HG03025 (cell line): ENCODE measurements around the gene PLEKHA7.
"Not testable (repeated sequence)": the region's sequence is repeated elsewhere in the genome, so short reads cannot be mapped to it uniquely, and the experiment has no call there.

Source experiments
- ATAC-seq: cut with Tn5 transposase; IDR thresholded peaks from one replicate; pipeline ENCODE4 v1.9.1; 2021; ENCODE audit warnings: mild to moderate bottlenecking, moderate library complexity; ENCODE audit not compliant: unreplicated experiment, low FRiP score

The PLEKHA7 gene

DNA sequence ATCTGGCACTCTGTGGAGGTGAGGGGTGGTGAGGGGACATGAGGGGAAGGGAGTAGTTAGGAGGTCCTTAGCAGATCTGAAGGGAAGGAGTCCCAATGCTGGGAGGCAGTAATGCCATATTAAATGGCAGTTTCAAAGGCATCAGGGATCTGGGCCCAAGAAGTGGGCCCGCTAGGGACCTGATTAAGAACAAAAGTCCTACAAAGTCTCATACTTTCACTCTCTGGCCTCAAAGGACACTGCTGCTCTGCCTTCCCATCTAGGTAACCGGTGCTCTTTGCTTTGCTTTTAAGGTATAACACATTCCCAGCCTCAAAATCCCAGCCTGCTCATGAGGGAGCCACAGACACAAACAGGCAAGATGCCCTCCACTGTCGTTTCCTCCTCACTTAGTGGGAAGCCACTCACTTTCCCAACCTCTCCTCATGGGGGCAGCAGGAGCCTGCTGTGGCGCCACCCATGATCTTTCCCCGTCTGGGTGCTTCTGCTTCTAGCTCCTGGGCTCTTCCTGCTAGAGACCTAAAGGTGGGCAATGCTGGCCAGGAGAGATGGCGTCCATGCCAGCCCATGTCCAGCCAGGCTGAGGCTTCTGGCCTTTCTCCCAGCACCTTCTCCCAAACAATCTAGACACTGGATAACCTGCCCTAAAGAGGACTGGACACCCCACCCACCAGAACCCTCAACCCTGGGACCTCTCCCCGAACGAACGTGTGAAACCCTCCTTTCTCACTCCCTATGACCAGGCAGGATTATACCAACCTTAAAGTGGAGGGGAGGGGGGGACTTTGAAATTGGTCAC is 68.3 kb downstream of the PLEKHA7 start:
- ATAC-seq = peak; percentile 84

- ATAC-seq = no peak
Measured at GRCh38 chr11:16942911-16943310, 71.3 kb downstream of the PLEKHA7 start.

GRCh38 chr11:16942342-16942741 is 71.9 kb downstream of the PLEKHA7 start:
- no peak for ATAC-seq

- no peak for ATAC-seq
Measured at GRCh38 chr11:16941935-16942334, 72.3 kb downstream of the PLEKHA7 start.

DNA sequence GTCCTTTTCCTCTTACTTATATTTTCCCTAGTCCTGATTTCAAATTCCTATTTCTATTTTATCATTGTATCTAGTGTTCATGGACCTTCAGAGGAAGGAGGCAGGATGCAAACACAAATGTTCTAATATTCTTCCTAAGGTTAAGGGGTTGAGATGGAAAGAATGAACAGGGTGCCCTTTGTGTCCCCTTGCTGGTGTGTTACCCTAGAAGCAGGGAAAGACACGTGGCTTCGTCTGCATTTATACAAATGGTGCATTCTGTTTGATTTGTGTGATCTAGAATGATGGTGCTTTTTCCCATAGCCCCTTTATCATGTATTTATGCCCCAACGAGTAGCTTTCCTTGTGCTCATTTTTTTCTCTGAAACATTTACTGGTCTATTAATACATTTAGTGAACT is 76.2 kb downstream of the PLEKHA7 start:
- no peak for ATAC-seq

- ATAC-seq = no peak
Measured at GRCh38 chr11:16936643-16937042, 77.6 kb downstream of the PLEKHA7 start.

DNA sequence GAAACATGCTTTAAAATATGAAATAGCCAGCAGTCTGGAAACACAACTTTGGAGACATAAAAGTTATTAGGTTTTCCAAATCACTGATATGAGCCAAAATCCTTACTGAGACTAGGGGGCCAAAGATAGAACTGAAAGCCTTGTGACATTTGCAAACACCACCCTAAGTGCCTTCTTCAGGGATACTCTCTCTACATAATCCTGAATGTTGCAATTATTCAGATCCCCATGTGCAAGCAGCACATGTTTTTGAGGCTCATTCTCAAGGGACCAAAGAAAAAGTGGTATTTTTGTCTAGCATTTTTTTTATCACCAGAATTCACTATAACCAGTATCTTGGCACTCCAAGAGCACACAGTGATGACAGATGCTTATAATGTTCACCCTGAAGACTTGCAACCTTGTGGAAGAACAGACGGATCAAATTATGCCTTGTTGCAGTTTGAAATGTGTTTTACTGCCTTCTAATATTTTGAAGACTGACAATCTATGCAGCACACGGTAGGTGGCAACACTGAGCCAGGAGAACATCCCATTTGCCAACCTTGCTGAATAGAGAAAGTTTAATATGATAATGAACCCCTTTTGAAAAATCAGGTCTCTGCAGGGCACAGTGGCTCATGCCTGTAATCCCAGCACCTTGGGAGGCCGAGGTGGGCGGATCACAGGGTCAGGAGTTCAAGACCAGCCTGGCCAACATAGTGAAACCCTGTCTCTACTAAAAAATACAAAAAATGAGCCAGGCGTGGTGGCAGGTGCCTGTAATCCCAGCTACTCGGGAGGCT is 78.5 kb downstream of the PLEKHA7 start:
- ATAC-seq = no peak

DNA sequence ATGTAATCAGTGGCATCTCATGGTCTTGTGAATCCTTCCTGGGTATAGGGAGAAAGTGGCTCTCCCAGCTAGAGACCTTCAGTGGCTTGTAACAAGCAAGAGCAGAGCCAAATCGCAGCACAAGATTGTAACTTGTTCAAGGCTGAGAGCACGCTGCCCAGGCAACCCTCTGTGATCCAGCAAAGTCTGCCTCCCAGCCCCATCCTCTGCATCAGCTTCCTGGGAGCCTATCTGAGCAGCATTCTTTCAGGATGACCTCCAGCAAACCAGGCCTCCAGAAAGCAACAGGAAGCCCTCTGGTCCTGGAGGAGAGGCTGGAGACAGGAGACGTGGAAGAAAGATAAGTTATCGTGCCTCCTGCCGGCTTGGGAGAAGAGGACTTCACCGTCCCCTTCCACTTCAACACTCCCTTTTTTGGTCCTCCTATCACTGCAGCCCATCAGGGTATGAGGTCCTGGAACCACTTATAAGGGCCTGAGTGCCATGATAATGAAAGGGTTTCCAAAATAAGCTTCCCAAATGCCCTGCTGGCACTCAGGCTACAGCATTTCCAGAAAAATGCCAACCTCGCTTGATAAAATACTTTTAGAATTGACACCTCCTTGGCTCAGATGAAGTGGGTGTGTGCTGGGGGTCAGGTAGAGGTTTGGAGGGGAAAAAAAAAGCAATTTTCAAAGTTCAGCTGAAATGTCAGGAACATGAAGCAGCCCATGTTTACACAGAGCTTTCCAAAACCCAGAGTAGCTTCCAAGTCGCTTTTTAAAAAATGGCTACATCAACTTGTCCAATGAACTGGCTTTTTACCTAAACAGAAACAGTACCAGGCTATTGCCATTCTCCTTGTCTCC is 80.2 kb downstream of the PLEKHA7 start:
- no peak for ATAC-seq

- ATAC-seq = no peak
Measured at GRCh38 chr11:16933291-16933690, 80.9 kb downstream of the PLEKHA7 start.

DNA sequence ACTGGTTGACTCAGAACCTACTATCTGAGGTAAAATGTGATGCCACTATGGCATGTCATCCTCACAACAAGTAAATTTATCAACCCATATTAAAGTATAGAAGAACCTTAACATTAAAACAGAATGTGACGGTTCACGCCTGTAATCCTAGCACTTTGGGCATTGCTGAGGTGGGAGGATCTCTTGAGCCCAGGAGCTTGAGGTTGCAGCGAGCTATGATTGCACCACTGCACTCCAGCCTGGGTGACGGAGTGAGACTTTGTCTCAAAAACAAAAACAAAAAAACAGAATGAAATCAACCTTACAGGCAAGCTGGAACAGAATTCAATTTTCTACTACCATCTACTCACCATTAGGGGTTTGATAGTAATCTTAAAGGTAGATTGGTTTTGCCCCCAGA is 86.2 kb downstream of the PLEKHA7 start:
- ATAC-seq = no peak

DNA sequence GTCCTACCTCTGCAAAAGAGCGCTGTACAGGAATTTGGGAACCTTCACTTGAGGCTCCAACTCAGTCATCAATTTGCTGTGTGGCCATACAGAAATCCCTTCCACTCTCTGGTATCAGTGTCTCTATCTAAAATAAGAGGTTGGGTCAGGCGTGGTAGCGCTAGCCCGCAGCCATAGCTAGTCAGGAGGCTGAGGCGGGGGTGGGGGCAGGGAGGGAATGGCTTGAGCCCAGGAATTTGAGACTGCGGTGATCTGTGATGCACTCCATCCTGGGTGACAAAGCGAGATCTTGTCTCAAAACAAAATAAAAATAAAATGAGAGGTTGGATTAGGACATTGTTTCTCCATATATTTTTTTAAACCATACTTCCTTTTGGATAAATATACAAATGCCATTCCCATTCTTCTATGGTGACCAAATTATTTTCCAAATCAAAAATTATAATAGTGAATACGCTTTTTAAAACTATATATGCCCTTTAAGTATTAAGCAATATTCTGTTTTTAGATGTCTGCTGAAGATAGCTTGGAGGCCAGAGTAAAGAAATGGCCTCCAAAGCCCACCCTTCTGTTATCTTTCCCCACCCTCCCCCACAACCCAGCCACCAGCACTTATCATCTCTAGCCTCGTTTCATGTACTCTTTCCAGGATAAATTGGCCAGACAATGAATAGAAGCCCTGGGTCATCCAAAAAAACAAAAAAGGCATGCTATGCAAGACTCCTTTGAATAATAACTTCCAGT is 87.2 kb downstream of the PLEKHA7 start:
- no peak for ATAC-seq

- no peak for ATAC-seq
Measured at GRCh38 chr11:16925561-16926065, 88.6 kb downstream of the PLEKHA7 start.

- ATAC-seq = no peak
Measured at GRCh38 chr11:16924826-16925560, 89.2 kb downstream of the PLEKHA7 start.

GRCh38 chr11:16924462-16924825 is 89.8 kb downstream of the PLEKHA7 start:
- no peak for ATAC-seq

GRCh38 chr11:16923987-16924386 is 90.2 kb downstream of the PLEKHA7 start:
- ATAC-seq = no peak

GRCh38 chr11:16921668-16922067 is 92.5 kb downstream of the PLEKHA7 start:
- no peak for ATAC-seq

DNA sequence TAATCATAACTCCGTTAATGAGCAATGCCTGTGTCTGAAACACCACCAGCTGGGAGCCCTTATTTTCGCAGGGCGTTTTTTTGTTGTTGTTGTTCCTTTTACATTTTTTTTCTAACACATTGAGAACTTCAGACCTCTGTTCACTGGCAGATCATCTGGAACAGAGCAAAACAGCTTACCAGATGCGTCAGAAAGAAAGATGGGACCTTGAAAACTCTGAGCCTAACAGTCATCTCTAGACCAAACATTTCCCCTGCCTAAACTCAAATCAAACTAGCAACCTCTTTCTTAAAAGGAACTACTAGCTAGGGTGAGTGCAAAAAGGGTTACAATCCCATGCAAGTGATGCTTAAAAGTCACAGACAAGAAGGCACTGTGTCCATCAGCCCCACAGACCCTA is 93.2 kb downstream of the PLEKHA7 start:
- no peak for ATAC-seq

GRCh38 chr11:16920559-16920958 is 93.7 kb downstream of the PLEKHA7 start:
- ATAC-seq = no peak

- not testable (repeated sequence) for ATAC-seq
Measured at GRCh38 chr11:16918543-16919182, 95.6 kb downstream of the PLEKHA7 start.
